ENCODE measurements around the gene SYNPO2.

GRCh38 chr4:119100655-119101054, 212.0 kb downstream of the SYNPO2 start:
- TF ChIP-seq, protein P1, sequence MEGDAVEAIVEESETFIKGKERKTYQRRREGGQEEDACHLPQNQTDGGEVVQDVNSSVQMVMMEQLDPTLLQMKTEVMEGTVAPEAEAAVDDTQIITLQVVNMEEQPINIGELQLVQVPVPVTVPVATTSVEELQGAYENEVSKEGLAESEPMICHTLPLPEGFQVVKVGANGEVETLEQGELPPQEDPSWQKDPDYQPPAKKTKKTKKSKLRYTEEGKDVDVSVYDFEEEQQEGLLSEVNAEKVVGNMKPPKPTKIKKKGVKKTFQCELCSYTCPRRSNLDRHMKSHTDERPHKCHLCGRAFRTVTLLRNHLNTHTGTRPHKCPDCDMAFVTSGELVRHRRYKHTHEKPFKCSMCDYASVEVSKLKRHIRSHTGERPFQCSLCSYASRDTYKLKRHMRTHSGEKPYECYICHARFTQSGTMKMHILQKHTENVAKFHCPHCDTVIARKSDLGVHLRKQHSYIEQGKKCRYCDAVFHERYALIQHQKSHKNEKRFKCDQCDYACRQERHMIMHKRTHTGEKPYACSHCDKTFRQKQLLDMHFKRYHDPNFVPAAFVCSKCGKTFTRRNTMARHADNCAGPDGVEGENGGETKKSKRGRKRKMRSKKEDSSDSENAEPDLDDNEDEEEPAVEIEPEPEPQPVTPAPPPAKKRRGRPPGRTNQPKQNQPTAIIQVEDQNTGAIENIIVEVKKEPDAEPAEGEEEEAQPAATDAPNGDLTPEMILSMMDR (IDR thresholded peaks at IDR 0.05; ENCODE audit: control extremely low read depth in 1 of 3, insufficient read depth in 1 of 3, low read depth in 1 of 3, low read length in 3 of 3): no peak
- TF ChIP-seq, protein P2, sequence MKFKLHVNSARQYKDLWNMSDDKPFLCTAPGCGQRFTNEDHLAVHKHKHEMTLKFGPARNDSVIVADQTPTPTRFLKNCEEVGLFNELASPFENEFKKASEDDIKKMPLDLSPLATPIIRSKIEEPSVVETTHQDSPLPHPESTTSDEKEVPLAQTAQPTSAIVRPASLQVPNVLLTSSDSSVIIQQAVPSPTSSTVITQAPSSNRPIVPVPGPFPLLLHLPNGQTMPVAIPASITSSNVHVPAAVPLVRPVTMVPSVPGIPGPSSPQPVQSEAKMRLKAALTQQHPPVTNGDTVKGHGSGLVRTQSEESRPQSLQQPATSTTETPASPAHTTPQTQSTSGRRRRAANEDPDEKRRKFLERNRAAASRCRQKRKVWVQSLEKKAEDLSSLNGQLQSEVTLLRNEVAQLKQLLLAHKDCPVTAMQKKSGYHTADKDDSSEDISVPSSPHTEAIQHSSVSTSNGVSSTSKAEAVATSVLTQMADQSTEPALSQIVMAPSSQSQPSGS (IDR thresholded peaks at IDR 0.05; ENCODE audit: low read length): no peak
- no peak for TF ChIP-seq RAD21 (IDR thresholded peaks at IDR 0.05 in 1 of 2, conservative IDR thresholded peaks at IDR 0.05 in 1 of 2; ENCODE audit: low read depth in 2 of 2, low read length in 2 of 2)
- TF ChIP-seq POLR2A (IDR thresholded peaks at IDR 0.05; ENCODE audit: control extremely low read depth in 1 of 2, low read depth in 2 of 2, low read length in 2 of 2): no peak
- TF ChIP-seq EZH2 (IDR thresholded peaks at IDR 0.05; ENCODE audit: low read depth, low read length, severe bottlenecking): no peak
- TF ChIP-seq, protein P3, sequence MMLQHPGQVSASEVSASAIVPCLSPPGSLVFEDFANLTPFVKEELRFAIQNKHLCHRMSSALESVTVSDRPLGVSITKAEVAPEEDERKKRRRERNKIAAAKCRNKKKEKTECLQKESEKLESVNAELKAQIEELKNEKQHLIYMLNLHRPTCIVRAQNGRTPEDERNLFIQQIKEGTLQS (IDR thresholded peaks at IDR 0.05; ENCODE audit: insufficient read depth, low read depth, low read length): no peak
- TF ChIP-seq EP300 (IDR thresholded peaks at IDR 0.05; ENCODE audit: borderline replicate concordance in 1 of 2, low read depth in 2 of 2, low read length in 2 of 2): no peak
- no peak for TF ChIP-seq EGR1 (IDR thresholded peaks at IDR 0.05; ENCODE audit: borderline replicate concordance, low read depth, low read length)

All from H1 (cell line).